Stimulated activated CD4-positive, alpha-beta T cell treated with anti-CD3 and anti-CD28 coated beads, Interleukin-12 subunit alpha, Interleukin-12 subunit beta, amount 100 ng/mL, for 48 hours (primary cell): ENCODE results near the gene MEX3B.
"Not testable (repeated sequence)": the region's sequence is repeated elsewhere in the genome, so short reads cannot be mapped to it uniquely, and the experiment has no call there.

Experiments used
- DNase-seq, 3 donors: peaks; one replicate each; pipeline ENCODE4 v3.0.0-alpha.2; 2020; ENCODE audit warnings: low read depth in 2 of 3, low spot score in 1 of 3

Gene MEX3B

GRCh38 chr15:82014989-82015388, 30.8 kb downstream of the MEX3B start:
- no peak for DNase-seq

GRCh38 chr15:82012908-82013307, 32.9 kb downstream of the MEX3B start:
- DNase-seq = no peak

GRCh38 chr15:82005239-82005638, 40.6 kb downstream of the MEX3B start:
- no peak for DNase-seq

DNA sequence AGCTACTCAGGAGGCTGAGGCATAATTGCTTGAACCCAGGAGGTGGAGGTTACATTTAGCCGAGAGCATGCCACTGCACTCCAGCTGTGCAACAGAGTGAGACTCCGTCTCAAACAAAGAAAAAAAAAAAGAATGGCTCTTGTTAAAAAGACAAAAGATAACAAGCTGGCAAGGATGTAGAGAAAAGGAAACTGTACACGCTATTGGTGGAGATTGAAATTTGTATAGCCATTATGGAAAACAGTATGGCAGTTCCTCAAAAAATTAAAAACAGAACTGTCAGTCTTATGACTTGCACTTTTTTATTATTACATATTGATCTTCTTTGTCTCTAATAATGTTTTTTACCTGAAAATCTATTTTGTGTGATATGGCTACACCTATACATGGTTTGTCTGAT, 41.9 kb downstream of the MEX3B start:
- no peak for DNase-seq

- DNase-seq = not testable (repeated sequence)
These were observed 50.7 kb downstream of the MEX3B start for GRCh38 chr15:81995081-81995480.

- no peak for DNase-seq
These were observed 53.3 kb downstream of the MEX3B start for GRCh38 chr15:81992523-81992922.
